ENCODE data around the gene ZFYVE19. TPM values are rescaled to one million over a fixed set of nuclear protein-coding genes. Genes with fewer than 3 reads are reported as not detected.

The ZFYVE19 gene
- total and polyA plus RNA-seq, 9 donors = 14.7 to 31.0 (median 17.4) TPM

DNA sequence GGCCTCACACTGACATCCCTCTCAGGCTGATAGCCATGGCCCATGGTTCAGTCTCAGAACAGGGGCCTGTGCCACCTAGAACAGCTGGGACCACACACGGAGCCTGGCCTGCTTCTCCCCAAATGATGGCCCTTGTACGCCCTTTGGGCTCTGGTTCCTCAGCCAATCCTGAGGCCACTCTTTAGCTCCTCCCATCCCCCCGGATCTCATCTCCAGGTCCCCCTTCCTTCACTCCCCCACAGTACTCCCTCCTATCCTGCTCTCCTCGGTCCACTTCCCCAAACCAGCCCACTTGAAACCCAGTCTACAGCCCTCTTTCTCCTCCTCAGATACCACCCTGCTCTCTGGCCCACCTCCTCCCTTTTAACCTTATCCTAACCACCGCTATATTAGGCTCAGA lies 17.8 kb upstream of the ZFYVE19 start:
- no peaks in the 10 kb centered on the region for H3K27me3 ChIP-seq
- H3K4me3 ChIP-seq = no peak overlapping the region
- H3K27ac ChIP-seq = no peak overlapping the region
- no peak for DNase-seq
- 55 to 67% (median 64%) methylated on average over 5 of the region's 5 CpGs for WGBS, 3 donors
- no peaks in the 10 kb centered on the region for H3K9me3 ChIP-seq
- intact Hi-C loops (cut with DNase I) = no loop called here
- H3K36me3 ChIP-seq = no peaks in the 10 kb centered on the region
- TF ChIP-seq EP300 (IDR thresholded peaks at IDR 0.05) = no peak
- TF ChIP-seq, protein P1, sequence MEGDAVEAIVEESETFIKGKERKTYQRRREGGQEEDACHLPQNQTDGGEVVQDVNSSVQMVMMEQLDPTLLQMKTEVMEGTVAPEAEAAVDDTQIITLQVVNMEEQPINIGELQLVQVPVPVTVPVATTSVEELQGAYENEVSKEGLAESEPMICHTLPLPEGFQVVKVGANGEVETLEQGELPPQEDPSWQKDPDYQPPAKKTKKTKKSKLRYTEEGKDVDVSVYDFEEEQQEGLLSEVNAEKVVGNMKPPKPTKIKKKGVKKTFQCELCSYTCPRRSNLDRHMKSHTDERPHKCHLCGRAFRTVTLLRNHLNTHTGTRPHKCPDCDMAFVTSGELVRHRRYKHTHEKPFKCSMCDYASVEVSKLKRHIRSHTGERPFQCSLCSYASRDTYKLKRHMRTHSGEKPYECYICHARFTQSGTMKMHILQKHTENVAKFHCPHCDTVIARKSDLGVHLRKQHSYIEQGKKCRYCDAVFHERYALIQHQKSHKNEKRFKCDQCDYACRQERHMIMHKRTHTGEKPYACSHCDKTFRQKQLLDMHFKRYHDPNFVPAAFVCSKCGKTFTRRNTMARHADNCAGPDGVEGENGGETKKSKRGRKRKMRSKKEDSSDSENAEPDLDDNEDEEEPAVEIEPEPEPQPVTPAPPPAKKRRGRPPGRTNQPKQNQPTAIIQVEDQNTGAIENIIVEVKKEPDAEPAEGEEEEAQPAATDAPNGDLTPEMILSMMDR (IDR thresholded peaks at IDR 0.05) = no peak
- no peak for TF ChIP-seq POLR2A (IDR thresholded peaks at IDR 0.05)
- peaks cover 13% of the 10 kb centered on the region for H3K4me1 ChIP-seq (ENCODE audit: insufficient read depth)

DNA sequence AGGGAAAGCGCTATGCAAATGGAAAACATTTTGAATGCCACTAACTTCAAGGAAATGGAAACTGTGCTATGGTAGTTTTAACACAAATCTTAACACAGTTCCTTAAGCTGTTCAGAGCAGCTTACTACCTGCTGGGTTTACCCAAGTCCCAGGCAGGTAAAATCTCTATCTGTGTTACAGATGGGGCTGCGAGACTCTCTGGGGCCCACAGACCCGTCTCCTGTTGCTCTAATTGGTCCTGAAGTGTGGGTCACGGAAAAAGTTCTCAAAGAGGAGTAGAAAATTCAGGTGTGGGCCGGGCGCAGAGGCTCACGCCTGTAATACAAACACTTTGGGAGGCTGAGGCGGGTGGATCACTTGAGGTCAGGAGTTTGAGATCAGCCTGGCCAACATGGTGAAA lies 16.9 kb upstream of the ZFYVE19 start:
- DNase-seq = no peak
- no peak for TF ChIP-seq POLR2A (IDR thresholded peaks at IDR 0.05)
- TF ChIP-seq, protein P1 (IDR thresholded peaks at IDR 0.05) = no peak
- no peak for TF ChIP-seq EP300 (IDR thresholded peaks at IDR 0.05)
- Histone ChIP-seq H3K4me3 (no peak overlapping the region), H3K27ac (no peak overlapping the region), H3K4me1 (ENCODE audit: insufficient read depth) (peaks cover 12% of the 10 kb centered on the region), H3K27me3 (no peaks in the 10 kb centered on the region), H3K36me3 (no peaks in the 10 kb centered on the region), H3K9me3 (no peaks in the 10 kb centered on the region)
- intact Hi-C loops (cut with DNase I) = no loop called here
- WGBS, 3 donors = 95 to 99% (median 96%) methylated on average over 8 of the region's 8 CpGs

DNA sequence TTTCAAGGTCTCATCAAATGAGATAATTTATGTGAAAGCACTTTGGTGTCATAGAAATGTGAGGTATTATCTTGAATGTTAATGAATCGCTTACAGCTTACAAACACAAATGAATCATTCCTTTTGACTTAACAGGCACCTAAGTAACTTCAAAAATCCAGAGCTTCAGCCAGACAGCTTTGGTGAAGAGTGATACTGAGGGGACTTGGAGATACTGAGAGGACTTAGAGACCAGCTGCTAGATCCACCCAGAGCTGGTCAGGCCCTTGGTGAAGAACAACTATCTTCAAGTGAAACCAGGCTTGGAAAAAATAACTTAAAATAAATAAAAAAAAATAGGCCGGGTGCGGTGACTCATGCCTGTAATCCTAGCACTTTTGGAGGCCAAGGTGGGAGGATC lies 16.2 kb upstream of the ZFYVE19 start:
- intact Hi-C loops (cut with DNase I) = no loop called here

DNA sequence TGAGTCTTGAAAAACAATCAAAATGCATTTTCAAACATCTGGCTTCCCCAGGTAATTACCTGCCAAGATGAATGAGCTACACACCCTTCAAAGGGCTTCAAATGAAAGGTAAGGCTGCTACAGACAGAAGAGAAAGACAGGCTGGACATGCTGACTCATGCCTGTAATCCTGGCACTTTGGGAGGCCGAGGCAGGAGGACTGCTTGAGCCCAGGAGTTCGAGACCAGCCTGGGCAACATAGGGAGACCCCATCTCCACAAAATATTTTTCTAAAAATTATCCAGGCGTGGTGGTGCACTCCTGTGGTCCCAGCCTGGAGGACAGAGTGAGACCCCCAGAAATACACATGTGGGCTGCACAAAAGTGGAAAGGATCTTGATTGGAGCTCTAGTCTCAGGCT lies 14.5 kb upstream of the ZFYVE19 start:
- TF ChIP-seq, protein P1 (IDR thresholded peaks at IDR 0.05) = no peak
- no peak for TF ChIP-seq EP300 (IDR thresholded peaks at IDR 0.05)
- TF ChIP-seq POLR2A (IDR thresholded peaks at IDR 0.05) = no peak
- Histone ChIP-seq H3K4me3 (no peak overlapping the region), H3K9me3 (no peaks in the 10 kb centered on the region), H3K4me1 (ENCODE audit: insufficient read depth) (peaks cover 10% of the 10 kb centered on the region), H3K27ac (no peak overlapping the region), H3K36me3 (no peaks in the 10 kb centered on the region), H3K27me3 (no peaks in the 10 kb centered on the region)
- DNase-seq = no peak
- intact Hi-C loops (cut with DNase I) = no loop called here
- WGBS, 3 donors = 98 to 100% (median 99%) methylated on average over 3 of the region's 3 CpGs

More for the DNA sequence above, 16.2 kb upstream of the ZFYVE19 start:
- Histone ChIP-seq H3K4me3 (no peak overlapping the region), H3K27ac (no peak overlapping the region), H3K36me3 (no peaks in the 10 kb centered on the region), H3K27me3 (no peaks in the 10 kb centered on the region), H3K9me3 (no peaks in the 10 kb centered on the region), H3K4me1 (ENCODE audit: insufficient read depth) (peaks cover 10% of the 10 kb centered on the region)
- 56 to 80% (median 62%) methylated on average over 3 of the region's 3 CpGs for WGBS, 3 donors
- TF ChIP-seq POLR2A (IDR thresholded peaks at IDR 0.05) (no peak), EP300 (IDR thresholded peaks at IDR 0.05) (no peak)
- TF ChIP-seq, protein P1 (IDR thresholded peaks at IDR 0.05) = no peak
- no peak for DNase-seq
